K562 (cell line): ENCODE measurements around the gene CCNB1. TPM values are rescaled to one million over a fixed set of nuclear protein-coding genes. Genes with fewer than 3 reads are reported as not detected.

Experiments used
- CTBP1 ChIP-seq: fragments of 450-650 bp; IDR thresholded peaks from 2 replicates; pipeline ENCODE4 v1.6.1; 2016; ENCODE audit warnings: borderline replicate concordance
- JUN ChIP-seq, 2 experiments: sonication (generic) in 1 of 2; formaldehyde crosslinking in 1 of 2; IDR thresholded peaks; 2 replicates each; pipeline versions ENCODE4 v1.6.1 to v1.8.0; 2012 to 2022; ENCODE audit warnings: borderline replicate concordance in 2 of 2, mild to moderate bottlenecking in 2 of 2, improper control_type of control experiment in 1 of 2, low read depth in 1 of 2, low read length in 1 of 2, missing genetic modification reagents in 1 of 2
- MXD1 ChIP-seq: fragments of 250-450 bp; sonication (Bioruptor Pico); IDR thresholded peaks from 2 replicates; pipeline ENCODE4 v1.8.0; 2021; ENCODE audit warnings: borderline replicate concordance, mild to moderate bottlenecking, moderate library complexity; ENCODE audit not compliant: poor library complexity, severe bottlenecking
- SMC3 ChIP-seq: conservative IDR thresholded peaks from 2 replicates; pipeline ENCODE4 v1.6.1; 2011; ENCODE audit warnings: low read depth, low read length, improper control_type of control experiment; ENCODE audit not compliant: insufficient read depth
- SRSF7 ChIP-seq: fragments of 200-400 bp; formaldehyde crosslinking; optimal IDR thresholded peaks from 2 replicates; pipeline ENCODE3; 2017; ENCODE audit warnings: mild to moderate bottlenecking, low read depth, low read length
- ZBTB1 ChIP-seq: sonication (generic); formaldehyde crosslinking; IDR thresholded peaks from 2 replicates; pipeline ENCODE4 v1.8.1; 2023; ENCODE audit warnings: missing genetic modification reagents, low read depth, mild to moderate bottlenecking, borderline replicate concordance
- ZNF740 ChIP-seq, 3 experiments: fragments of 200-800 bp in 1 of 3; sonication (Bioruptor generic) in 1 of 3; sonication (generic) in 1 of 3; formaldehyde crosslinking in 1 of 3; IDR thresholded peaks; 2 replicates each; pipeline versions ENCODE4 v1.6.1 to v1.8.0; 2016 to 2022; ENCODE audit warnings: mild to moderate bottlenecking in 2 of 3, missing compliant biosample characterization in 2 of 3, missing genetic modification characterization in 2 of 3, missing genetic modification reagents in 1 of 3
- polyA plus RNA-seq, 8 experiments: library from polyadenylated mRNA; depleted of rRNA in 4 of 8; stranded (reverse) in 5 of 8; unstranded in 3 of 8; fragments of >200 nt; fragmentation: Nextera tagmentation in 2 of 8; fragmentation: Illumina TruSeq in 1 of 8; extraction: Ambion mirVana in 2 of 8; extraction: Trizol in 1 of 8; gene quantifications; 2 replicates each; pipeline versions ENCODE4 v1.2.1 to v1.2.3, GENCODE V29; 2011 to 2014; ENCODE audit warnings: inconsistent platforms in 1 of 8, missing spikeins in 1 of 8
- total RNA-seq, 7 experiments: library from RNA; depleted of rRNA in 6 of 7; stranded (reverse); fragments of >200 nt in 6 of 7; fragmentation: Illumina TruSeq in 2 of 7; extraction: Trizol in 2 of 7; gene quantifications; 2 replicates each; pipeline versions ENCODE4 v1.2.1 to v1.2.3, GENCODE V29; 2011 to 2021; ENCODE audit warnings: low replicate concordance in 1 of 7
- TF ChIP-seq, protein P1 (sequence below): sonication (generic); formaldehyde crosslinking; IDR thresholded peaks from 2 replicates; pipeline ENCODE4 v1.8.1; 2023; ENCODE audit warnings: missing genetic modification reagents, mild to moderate bottlenecking, borderline replicate concordance

Gene CCNB1
- total and polyA plus RNA-seq, 9 of the 15 experiments (the other 6 are each of a cell fraction or from before 2014, with no cell fraction given) = 165 to 679 (median 271) TPM

- TF ChIP-seq ZNF740 (CRISPR knock-in tag; IDR thresholded peaks at IDR 0.05) = peak; percentile 60; the same call in 1 of the 2 replicates
- TF ChIP-seq ZNF740 (tag; IDR thresholded peaks at IDR 0.05) = no peak
- TF ChIP-seq SRSF7 = no peak
- TF ChIP-seq SMC3 = no peak
- no peak; the same call in 1 of the 2 replicates for TF ChIP-seq ZBTB1 (CRISPR knock-in tag)
- no peak for TF ChIP-seq MXD1
- TF ChIP-seq JUN (IDR thresholded peaks at IDR 0.05; ENCODE audit: borderline replicate concordance, low read depth, low read length) = peak; percentile 68; the same call in 1 of the 2 replicates
- TF ChIP-seq JUN (CRISPR knock-in tag; IDR thresholded peaks at IDR 0.05; ENCODE audit: borderline replicate concordance) = no peak
- peak; percentile 68; the same call in 1 of the 2 replicates for TF ChIP-seq CTBP1
- TF ChIP-seq, protein P1, sequence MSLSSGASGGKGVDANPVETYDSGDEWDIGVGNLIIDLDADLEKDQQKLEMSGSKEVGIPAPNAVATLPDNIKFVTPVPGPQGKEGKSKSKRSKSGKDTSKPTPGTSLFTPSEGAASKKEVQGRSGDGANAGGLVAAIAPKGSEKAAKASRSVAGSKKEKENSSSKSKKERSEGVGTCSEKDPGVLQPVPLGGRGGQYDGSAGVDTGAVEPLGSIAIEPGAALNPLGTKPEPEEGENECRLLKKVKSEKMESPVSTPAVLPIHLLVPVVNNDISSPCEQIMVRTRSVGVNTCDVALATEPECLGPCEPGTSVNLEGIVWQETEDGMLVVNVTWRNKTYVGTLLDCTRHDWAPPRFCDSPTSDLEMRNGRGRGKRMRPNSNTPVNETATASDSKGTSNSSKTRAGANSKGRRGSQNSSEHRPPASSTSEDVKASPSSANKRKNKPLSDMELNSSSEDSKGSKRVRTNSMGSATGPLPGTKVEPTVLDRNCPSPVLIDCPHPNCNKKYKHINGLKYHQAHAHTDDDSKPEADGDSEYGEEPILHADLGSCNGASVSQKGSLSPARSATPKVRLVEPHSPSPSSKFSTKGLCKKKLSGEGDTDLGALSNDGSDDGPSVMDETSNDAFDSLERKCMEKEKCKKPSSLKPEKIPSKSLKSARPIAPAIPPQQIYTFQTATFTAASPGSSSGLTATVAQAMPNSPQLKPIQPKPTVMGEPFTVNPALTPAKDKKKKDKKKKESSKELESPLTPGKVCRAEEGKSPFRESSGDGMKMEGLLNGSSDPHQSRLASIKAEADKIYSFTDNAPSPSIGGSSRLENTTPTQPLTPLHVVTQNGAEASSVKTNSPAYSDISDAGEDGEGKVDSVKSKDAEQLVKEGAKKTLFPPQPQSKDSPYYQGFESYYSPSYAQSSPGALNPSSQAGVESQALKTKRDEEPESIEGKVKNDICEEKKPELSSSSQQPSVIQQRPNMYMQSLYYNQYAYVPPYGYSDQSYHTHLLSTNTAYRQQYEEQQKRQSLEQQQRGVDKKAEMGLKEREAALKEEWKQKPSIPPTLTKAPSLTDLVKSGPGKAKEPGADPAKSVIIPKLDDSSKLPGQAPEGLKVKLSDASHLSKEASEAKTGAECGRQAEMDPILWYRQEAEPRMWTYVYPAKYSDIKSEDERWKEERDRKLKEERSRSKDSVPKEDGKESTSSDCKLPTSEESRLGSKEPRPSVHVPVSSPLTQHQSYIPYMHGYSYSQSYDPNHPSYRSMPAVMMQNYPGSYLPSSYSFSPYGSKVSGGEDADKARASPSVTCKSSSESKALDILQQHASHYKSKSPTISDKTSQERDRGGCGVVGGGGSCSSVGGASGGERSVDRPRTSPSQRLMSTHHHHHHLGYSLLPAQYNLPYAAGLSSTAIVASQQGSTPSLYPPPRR (CRISPR knock-in tag) = peak; percentile 47
These were observed at the start of gene CCNB1 (continued) for GRCh38 chr5:69166686-69167492.
